ENCODE measurements around the gene SUCLG2.

- TF ChIP-seq EZH2phosphoT487 (IDR thresholded peaks at IDR 0.05; ENCODE audit: insufficient read depth, low read depth): no peak
- no peak for TF ChIP-seq EZH2 (IDR thresholded peaks at IDR 0.05; ENCODE audit: insufficient read depth, poor library complexity, severe bottlenecking)
Measured at GRCh38 chr3:67486883-67487282, 167.5 kb downstream of the SUCLG2 start.
